Parathyroid adenoma (tissue), 2 donors: ENCODE data around the gene RAE1.

Experiments used
- H2AFZ ChIP-seq: fragments of 300-600 bp; sonication (generic); one replicate; pipeline ENCODE4 v1.7.0; 2017; ENCODE audit warnings: antibody characterized with exemption, mild to moderate bottlenecking
- H3K27ac ChIP-seq: fragments of 300-600 bp; sonication (generic); one replicate; pipeline ENCODE4 v1.7.0; 2017
- H3K27me3 ChIP-seq: fragments of 300-600 bp; sonication (generic); one replicate; pipeline ENCODE4 v1.7.0; 2017; ENCODE audit warnings: low read length; ENCODE audit not compliant: control insufficient read depth, insufficient read depth
- H3K36me3 ChIP-seq: fragments of 300-600 bp; sonication (generic); one replicate; pipeline ENCODE4 v1.7.0; 2017; ENCODE audit warnings: low read length; ENCODE audit not compliant: control insufficient read depth, insufficient read depth
- H3K4me1 ChIP-seq: fragments of 300-600 bp; sonication (generic); one replicate; pipeline ENCODE4 v1.7.0; 2017; ENCODE audit warnings: control low read depth
- H3K4me2 ChIP-seq: fragments of 300-600 bp; sonication (generic); one replicate; pipeline ENCODE4 v1.7.0; 2017; ENCODE audit warnings: low read length
- H3K4me3 ChIP-seq: fragments of 300-600 bp; sonication (generic); one replicate; pipeline ENCODE4 v1.7.0; 2017; ENCODE audit warnings: low read depth, low read length
- H3K79me2 ChIP-seq: fragments of 300-600 bp; sonication (generic); one replicate; pipeline ENCODE4 v1.7.0; 2017; ENCODE audit warnings: control low read depth
- H3K9ac ChIP-seq: fragments of 300-600 bp; sonication (generic); one replicate; pipeline ENCODE4 v1.7.0; 2017; ENCODE audit warnings: mild to moderate bottlenecking
- H3K9me3 ChIP-seq: fragments of 300-600 bp; sonication (generic); one replicate; pipeline ENCODE4 v1.7.0; 2017; ENCODE audit warnings: low read length; ENCODE audit not compliant: control insufficient read depth
- TF ChIP-seq, protein P1 (sequence below): fragments of 300-600 bp; sonication (generic); IDR thresholded peaks from one replicate; pipeline ENCODE4 v1.7.0; 2017; ENCODE audit warnings: antibody characterized with exemption, mild to moderate bottlenecking
- donor health status: primary hyperparathyroidism.

The RAE1 gene

DNA sequence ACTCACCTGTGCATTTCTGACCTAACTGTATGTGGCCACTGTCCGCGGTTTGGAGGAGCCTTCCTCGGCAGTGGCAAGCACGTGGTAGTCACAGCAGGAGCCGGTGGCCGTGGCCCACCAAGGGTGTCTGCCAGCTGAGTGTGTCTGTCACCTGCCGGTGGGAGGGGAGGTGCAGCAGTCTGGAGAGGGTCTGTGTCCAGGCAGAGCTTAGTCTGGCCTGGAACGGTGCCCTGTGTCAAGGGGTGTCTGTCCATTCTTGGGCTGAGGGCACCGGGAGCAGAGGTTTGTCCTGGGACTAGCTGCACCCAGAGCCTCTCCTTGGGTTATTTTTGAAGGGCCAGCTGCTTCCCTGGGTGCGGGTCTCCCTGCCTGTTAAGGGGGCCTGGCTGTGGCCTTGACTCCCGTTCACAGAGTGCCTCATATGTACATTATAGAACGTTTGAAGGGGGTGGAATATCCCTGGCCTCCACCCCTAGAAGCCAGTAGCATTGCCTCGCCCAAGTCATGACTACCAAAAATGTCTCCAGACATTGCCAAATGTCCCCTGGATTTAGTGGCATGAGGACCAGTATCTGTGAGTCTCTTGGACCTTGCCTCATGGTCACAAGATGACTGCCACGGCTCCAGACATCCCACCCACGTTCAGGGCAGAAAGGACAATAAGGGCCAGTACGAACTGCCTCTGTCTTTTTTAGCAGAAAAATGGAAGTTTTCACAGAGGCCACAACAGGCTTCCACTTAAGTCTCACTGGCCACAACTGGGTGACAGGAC, 45.3 kb downstream of the RAE1 start:
- H3K27me3 ChIP-seq = no peaks in the 10 kb centered on the region
- no peak overlapping the region for H3K27ac ChIP-seq
- no peaks in the 10 kb centered on the region for H3K9me3 ChIP-seq
- H3K79me2 ChIP-seq = no peaks in the 10 kb centered on the region
- H3K4me2 ChIP-seq = no peak overlapping the region
- no peak overlapping the region for H3K4me3 ChIP-seq
- no peaks in the 10 kb centered on the region for H3K36me3 ChIP-seq
- no peaks in the 10 kb centered on the region for H3K4me1 ChIP-seq
- TF ChIP-seq, protein P1, sequence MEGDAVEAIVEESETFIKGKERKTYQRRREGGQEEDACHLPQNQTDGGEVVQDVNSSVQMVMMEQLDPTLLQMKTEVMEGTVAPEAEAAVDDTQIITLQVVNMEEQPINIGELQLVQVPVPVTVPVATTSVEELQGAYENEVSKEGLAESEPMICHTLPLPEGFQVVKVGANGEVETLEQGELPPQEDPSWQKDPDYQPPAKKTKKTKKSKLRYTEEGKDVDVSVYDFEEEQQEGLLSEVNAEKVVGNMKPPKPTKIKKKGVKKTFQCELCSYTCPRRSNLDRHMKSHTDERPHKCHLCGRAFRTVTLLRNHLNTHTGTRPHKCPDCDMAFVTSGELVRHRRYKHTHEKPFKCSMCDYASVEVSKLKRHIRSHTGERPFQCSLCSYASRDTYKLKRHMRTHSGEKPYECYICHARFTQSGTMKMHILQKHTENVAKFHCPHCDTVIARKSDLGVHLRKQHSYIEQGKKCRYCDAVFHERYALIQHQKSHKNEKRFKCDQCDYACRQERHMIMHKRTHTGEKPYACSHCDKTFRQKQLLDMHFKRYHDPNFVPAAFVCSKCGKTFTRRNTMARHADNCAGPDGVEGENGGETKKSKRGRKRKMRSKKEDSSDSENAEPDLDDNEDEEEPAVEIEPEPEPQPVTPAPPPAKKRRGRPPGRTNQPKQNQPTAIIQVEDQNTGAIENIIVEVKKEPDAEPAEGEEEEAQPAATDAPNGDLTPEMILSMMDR = no peak
- H3K9ac ChIP-seq = no peak overlapping the region
- no peak overlapping the region for H2AFZ ChIP-seq

DNA sequence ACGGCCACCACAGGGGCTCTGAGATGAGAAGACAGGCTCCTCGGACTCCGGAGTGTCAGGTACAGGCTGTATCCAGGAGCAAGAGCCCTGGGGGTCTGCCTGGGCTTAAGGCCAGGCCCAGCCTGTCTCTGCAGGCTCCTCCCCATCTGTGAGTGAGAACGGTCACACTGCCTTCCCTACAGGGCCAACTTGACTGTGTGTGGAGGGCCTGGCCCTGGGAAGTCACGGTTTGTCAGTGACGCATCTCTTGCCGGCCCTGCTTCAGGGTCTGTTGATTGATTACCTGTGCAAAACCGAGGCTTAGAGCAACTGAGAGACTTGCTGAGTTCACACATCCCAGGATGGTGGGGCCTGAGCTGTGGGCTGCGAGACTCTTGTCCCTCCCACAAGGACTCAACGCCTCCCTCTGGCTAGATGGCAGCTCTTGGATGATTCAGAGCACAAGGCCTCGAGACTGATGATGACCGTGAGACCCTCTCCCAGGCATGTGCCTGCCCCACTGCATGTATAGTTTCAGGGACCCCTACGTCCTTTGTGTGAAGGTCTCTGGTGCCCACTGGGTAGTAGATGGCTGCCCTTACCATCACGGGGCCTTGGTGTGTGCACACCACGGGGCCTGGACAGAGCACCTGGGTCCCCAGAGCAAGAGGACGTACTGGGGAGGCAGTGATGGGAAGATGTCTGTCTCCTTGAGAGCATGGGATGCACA, 46.1 kb downstream of the RAE1 start:
- no peak overlapping the region for H3K4me3 ChIP-seq
- H3K27ac ChIP-seq = no peak overlapping the region
- no peaks in the 10 kb centered on the region for H3K27me3 ChIP-seq
- no peaks in the 10 kb centered on the region for H3K4me1 ChIP-seq
- TF ChIP-seq, protein P1 = no peak
- no peak overlapping the region for H3K9ac ChIP-seq
- H2AFZ ChIP-seq = no peak overlapping the region
- no peaks in the 10 kb centered on the region for H3K79me2 ChIP-seq
- H3K36me3 ChIP-seq = no peaks in the 10 kb centered on the region
- no peaks in the 10 kb centered on the region for H3K9me3 ChIP-seq
- H3K4me2 ChIP-seq = no peak overlapping the region

DNA sequence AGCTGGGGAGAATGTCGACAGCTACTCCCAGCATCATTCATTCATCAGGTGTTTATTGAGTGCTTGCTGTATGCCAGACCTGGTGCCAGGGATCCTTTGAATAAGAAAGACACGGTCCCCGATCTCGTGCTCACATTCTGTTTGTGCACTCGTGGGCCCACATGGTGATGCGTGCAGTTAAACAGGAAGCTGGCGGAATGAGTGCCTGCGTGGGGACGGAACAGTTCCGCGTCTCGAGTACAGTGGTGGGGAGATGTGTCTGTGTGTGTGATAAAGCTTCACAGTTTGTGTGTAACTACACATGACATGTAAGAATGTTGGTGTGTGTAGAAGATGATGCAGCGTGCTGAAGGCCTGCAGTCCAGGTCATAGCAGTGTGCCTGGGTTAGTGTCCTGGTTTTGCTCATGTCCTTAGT, 46.6 kb downstream of the RAE1 start:
- H3K27ac ChIP-seq = no peak overlapping the region

DNA sequence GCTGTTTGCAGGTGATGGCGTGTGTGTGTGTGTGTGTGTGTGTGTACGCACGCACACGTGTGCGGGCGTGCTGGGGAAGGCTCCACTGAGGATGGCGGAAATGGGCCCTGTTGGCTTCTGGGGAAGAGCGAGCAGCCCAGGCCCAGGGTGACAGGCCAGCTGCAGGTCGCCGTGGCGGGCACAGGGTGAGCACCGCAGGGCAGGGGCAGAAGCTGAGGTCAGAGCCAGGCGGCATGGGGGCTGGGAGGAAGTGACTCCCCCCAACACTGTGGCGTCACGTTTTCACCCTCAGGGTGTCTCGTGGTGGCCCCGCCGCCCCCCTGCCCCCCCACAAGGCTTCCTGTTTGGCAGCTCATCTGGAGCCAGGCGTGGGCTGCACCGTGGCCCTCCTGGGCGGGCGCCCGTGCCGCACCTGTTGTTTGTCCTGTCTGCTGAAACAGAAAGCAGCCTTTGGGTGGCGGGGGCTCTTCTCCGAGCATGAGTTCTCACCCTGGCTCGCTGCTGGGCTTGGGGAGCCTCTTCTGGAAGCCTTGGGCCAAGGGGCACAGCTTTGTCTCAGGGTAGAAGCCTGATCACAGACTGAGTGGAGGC, 47.3 kb downstream of the RAE1 start:
- H3K36me3 ChIP-seq = no peaks in the 10 kb centered on the region
- H3K4me2 ChIP-seq = no peak overlapping the region
- H3K79me2 ChIP-seq = no peaks in the 10 kb centered on the region
- H2AFZ ChIP-seq = no peak overlapping the region
- TF ChIP-seq, protein P1 = no peak
- no peaks in the 10 kb centered on the region for H3K9me3 ChIP-seq
- no peaks in the 10 kb centered on the region for H3K4me1 ChIP-seq
- no peak overlapping the region for H3K4me3 ChIP-seq
- H3K27ac ChIP-seq = no peak overlapping the region
- no peak overlapping the region for H3K9ac ChIP-seq
- H3K27me3 ChIP-seq = no peaks in the 10 kb centered on the region

More for the DNA sequence above, 46.6 kb downstream of the RAE1 start:
- no peak overlapping the region for H3K9ac ChIP-seq
- H3K79me2 ChIP-seq = no peaks in the 10 kb centered on the region
- no peaks in the 10 kb centered on the region for H3K36me3 ChIP-seq
- no peaks in the 10 kb centered on the region for H3K27me3 ChIP-seq
- H2AFZ ChIP-seq = no peak overlapping the region
- H3K4me1 ChIP-seq = no peaks in the 10 kb centered on the region
- TF ChIP-seq, protein P1 = no peak
- no peak overlapping the region for H3K4me2 ChIP-seq
- no peak overlapping the region for H3K4me3 ChIP-seq
- H3K9me3 ChIP-seq = no peaks in the 10 kb centered on the region
